Stimulated activated naive CD8-positive, alpha-beta T cell treated with anti-CD3 and anti-CD28 coated beads, Interleukin-15, amount 100 ng/mL, for 72 hours (primary cell): ENCODE measurements around the gene MRPS18B.

Source experiments
- ATAC-seq: fragments of 150-1000 bp; cut with Tn5 transposase; 2 replicates; pipeline ENCODE4 v1.10.0; 2021; ENCODE audit warnings: mild to moderate bottlenecking, moderate library complexity
- DNase-seq, 2 donors: peaks; one replicate each; pipeline ENCODE4 v3.0.0; 2021 to 2022
- H3K27ac Mint-ChIP-seq, 2 donors: one replicate each; pipeline ENCODE4 v1.8.0; 2022; ENCODE audit warnings: mild to moderate bottlenecking in 2 of 2, mixed read lengths in 2 of 2, moderate library complexity in 2 of 2
- H3K27me3 Mint-ChIP-seq: one replicate; pipeline ENCODE4 v1.8.0; 2022; ENCODE audit warnings: mixed read lengths
- H3K4me1 Mint-ChIP-seq: one replicate; pipeline ENCODE4 v1.8.0; 2022; ENCODE audit warnings: mild to moderate bottlenecking, mixed read lengths
- H3K4me3 Mint-ChIP-seq, 2 donors: one replicate each; pipeline ENCODE4 v1.8.0; 2022; ENCODE audit warnings: mild to moderate bottlenecking in 2 of 2, mixed read lengths in 2 of 2, moderate library complexity in 1 of 2
- H3K9me3 Mint-ChIP-seq, 2 donors: one replicate each; pipeline ENCODE4 v1.8.0; 2022; ENCODE audit warnings: mixed read lengths in 2 of 2

MRPS18B gene

DNA sequence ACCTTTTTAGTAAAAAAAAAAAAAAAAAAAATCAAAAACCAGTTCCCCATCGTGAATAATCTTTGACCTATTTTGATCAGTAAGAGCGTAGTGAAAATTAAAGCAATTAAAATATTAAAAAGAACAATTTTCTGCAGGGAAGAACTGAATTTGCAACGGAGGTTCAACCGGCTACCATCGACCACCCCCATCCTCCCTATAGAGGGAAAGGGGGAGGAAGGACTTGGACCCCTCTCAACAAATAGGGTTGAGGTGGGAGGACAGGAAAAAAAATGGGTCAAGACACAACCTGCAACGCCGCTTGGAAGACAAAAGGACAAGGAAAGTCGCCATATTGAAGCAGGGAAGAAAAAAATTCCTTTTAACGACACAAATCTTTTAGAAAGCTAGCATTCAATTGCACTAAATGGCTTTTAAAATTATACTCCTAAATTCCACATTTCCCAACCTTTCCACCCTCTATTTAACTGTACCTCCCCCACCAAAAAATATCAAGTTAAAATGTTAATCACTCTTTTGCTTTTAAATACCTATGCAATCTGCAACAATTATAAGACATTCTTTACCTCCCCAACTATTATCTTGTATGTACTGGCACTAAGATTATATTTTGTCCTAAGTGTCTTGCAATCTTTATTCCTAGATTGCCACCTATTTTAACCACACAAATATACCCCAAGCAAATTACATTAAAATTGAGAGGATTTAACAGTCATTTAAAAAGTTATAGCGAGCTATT is 2.3 kb upstream of the MRPS18B start:
- Mint-ChIP-seq H3K27me3 (no peaks in the 10 kb centered on the region), H3K9me3 (no peaks in the 10 kb centered on the region), H3K27ac (peak overlapping the region; percentile 100), H3K4me3 (peak overlapping the region; percentile 91 to 93), H3K4me1 (peaks cover 84% of the 10 kb centered on the region)
- ATAC-seq (no peak), DNase-seq (peak; percentile 53 to 67)

DNA sequence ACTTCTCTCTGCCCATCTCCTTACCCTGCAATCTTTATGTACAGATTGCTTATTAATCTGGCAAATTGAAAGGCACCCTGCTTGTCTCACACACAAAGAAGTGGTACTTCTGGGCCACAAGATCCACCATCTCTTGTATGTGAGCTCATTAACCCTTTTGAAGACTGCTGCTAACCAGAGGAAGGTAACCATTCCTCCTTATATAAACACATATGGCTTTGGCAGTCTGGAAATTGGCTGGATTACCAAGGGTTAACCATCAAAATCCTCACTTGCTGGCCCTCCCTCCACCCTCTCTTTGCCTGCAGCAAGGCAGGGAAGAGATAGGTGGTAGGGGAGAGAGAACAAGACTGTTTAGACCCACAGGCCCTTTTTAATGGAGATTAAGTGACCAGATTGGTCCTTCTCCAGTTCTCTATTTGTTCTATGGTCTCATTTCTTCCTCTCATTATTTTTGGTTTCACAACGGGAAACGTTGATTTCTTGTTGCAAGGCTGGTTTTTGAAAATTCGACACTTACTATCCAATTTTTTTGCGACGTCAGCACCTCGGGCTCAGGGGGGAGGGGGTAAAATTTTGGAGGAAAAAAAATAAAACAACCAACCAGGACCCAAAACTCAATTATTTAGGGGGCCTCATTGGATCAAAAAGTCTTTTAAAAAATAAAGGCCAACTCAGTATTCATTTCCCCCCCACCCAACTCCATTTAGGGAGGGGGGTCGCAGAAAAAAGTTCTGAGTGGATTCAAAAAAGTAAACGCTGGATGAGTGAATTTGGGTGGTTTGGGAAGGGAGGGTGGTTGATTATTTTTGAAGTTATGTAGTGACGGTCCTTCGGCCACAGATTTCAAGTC is 1.5 kb upstream of the MRPS18B start:
- H3K27me3 Mint-ChIP-seq: no peaks in the 10 kb centered on the region
- H3K27ac Mint-ChIP-seq: peak overlapping the region; percentile 100
- peak overlapping the region; percentile 91 to 93 for H3K4me3 Mint-ChIP-seq
- H3K4me1 Mint-ChIP-seq: peaks cover 76% of the 10 kb centered on the region
- DNase-seq (peak; percentile 44 to 68), ATAC-seq (no peak)
- H3K9me3 Mint-ChIP-seq: no peaks in the 10 kb centered on the region

DNA sequence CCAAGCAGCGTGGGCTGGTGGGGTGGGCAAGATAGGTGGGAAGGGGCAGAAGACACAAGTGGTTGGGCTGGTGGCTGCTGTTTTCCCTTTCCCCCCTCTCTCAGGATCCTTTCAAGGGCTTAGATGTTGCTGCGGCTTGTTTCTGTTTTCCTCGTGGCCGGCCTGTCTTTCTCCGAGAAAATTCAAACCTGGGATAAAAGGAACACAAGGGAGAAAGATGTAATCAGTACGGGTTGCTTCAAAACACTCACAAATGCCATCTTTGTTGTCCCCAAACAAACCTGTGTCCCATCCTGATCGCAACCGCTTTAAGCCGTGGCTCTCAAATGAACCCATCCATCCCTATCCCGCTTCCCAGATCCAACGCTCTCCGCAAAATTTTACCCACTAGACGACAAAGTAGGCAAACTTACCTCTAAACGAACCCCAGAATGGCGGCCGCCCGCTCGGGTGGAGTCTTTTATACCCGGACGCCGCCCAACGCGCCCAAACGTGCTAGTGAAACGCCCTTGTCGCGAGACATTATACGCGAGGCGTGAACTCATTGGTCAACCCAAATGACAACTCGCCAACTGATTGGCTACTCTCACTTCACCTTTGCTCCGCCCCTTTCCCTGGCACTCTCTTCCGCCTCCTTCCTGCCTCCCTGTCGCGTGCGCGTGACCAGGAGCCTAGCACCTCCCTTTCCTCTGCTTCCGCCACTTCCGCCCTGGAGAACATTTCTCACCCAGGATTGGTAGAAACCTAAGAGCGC is 652 bp upstream of the MRPS18B start, which contains the start of gene PPP1R10:
TSS of gene PPP1R10 (minus strand) at position 433 of the 754 bp plus-strand sequence. CDS start 7,299 bp downstream, outside the sequence.
- Mint-ChIP-seq H3K27ac (peak within 1 kb of the TSS; percentile 100), H3K4me3 (peak within 1 kb of the TSS; percentile 91 to 93)
- ATAC-seq: peak; percentile 84

DNA sequence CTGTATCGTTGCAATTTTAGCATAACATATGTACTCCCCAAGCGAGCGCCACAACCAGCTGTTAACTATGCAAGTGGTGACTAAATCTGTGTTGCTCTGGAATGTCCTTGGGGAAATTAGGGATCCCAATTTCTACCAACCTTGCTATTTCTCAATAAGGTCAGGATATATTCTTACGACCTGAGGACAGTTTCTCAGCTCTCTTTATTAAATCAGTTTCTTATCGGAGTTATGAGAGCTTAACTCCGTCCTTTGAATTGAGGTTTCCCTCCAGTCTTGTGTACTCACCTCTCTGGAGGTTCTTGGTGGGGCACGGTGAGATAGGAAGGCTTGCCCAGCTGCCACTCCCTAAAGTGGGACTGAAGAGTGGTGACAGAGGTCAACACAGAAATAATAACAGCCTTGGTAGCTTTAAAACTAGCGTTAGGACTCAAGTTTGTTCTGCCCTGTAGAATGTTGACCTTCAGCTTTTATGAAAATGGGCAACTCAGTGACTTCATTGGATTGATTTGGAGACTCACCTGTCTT is 694 bp downstream of the MRPS18B start:
- Mint-ChIP-seq H3K27me3 (no peaks in the 10 kb centered on the region), H3K4me3 (peak overlapping the region; percentile 91 to 93), H3K4me1 (peaks cover 67% of the 10 kb centered on the region), H3K9me3 (no peaks in the 10 kb centered on the region), H3K27ac (peak overlapping the region; percentile 100)
- no peak for ATAC-seq
- DNase-seq: no peak

More for the DNA sequence above, 652 bp upstream of the MRPS18B start, which contains the start of gene PPP1R10:
- peak; percentile 99 to 100 for DNase-seq
- Mint-ChIP-seq H3K27me3 (no peaks in the 10 kb centered on the region), H3K9me3 (no peaks in the 10 kb centered on the region), H3K4me1 (peaks cover 74% of the 10 kb centered on the region)

DNA sequence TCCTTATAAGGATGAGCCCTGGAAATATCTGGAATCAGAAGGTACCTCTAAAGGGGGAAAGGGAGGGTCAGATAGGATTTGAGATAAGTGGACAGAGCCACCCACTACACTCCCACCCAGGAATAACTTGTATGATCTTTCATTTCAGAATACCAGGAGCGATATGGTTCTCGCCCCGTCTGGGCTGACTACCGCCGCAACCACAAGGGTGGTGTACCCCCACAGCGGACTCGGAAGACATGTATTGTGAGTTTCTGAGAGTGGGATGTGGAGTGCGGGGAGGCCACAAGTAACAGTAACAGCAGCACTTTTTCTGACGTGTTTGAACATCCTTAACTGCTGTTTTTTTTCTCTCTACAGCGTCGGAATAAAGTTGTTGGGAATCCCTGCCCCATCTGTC is 1.9 kb downstream of the MRPS18B start:
- Mint-ChIP-seq H3K9me3 (no peaks in the 10 kb centered on the region), H3K27ac (peak overlapping the region in 1 of 2 donors; percentile 42), H3K4me1 (peaks cover 55% of the 10 kb centered on the region), H3K4me3 (peak overlapping the region; percentile 91 to 93), H3K27me3 (no peaks in the 10 kb centered on the region)
- ATAC-seq (no peak), DNase-seq (no peak)

DNA sequence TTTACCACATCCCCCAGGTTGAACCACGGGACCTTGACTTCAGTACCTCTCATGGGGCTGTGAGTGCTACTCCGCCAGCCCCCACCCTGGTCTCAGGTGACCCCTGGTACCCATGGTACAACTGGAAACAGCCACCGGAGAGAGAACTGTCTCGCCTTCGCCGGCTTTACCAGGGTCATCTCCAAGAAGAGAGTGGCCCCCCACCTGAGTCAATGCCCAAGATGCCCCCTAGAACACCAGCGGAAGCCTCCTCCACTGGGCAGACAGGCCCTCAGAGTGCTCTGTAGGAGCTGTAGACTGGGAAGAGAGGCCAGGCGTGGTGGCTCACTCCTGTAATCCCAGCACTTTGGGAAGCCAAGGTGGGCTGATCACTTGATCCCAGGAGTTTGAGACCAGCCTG is 7.9 kb downstream of the MRPS18B start:
- H3K27me3 Mint-ChIP-seq: no peaks in the 10 kb centered on the region
- H3K4me1 Mint-ChIP-seq: peaks cover 45% of the 10 kb centered on the region
- DNase-seq (no peak), ATAC-seq (no peak)
- no peaks in the 10 kb centered on the region for H3K9me3 Mint-ChIP-seq
- H3K4me3 Mint-ChIP-seq: no peak overlapping the region
- H3K27ac Mint-ChIP-seq: peak overlapping the region in 1 of 2 donors; percentile 28

DNA sequence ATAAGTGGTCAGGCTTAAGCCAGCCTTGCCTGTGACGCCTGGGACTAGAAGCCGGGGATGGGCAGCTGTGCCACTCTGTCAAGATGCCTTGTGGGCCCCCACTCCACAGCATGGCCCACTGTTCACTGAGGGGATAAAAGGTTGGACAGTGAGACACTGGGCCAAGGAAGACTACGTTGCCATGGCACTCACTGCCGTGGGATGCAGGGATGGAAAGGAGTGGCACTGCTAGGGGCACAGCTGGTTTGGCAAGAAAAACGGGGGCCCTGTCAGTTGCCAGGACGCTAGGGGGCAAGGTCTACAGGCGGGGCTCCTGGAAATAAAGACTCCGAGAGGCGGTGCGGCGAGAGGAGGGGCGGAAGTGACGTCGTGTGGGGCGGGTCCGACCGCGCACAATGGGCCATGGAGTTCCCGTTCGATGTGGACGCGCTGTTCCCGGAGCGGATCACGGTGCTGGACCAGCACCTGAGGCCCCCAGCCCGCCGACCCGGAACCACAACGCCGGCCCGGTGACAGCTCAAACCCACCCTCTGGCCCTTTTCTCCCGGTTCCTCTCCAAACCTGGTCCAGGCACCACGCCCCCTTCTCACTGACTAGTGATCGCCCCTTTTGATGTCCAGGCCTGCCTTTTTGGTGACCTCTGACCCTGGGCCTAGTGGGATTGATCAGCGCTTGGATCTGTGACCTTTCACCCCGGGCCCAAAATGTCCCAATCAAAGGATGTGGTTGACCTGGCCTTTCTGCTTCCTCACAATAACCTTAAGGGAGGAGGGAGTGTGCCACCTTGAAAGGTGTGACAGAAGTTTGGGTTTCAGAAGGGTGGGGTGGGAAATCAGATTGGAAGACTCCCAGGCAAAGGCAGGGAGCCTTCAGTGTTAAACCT is 9.1 kb downstream of the MRPS18B start, which contains the start of gene ATAT1:
TSS of gene ATAT1 (plus strand) at position 391 of the 883 bp plus-strand sequence.
- Mint-ChIP-seq H3K4me3 (peak within 1 kb of the TSS; percentile 95 to 96), H3K4me1 (peaks cover 40% of the 10 kb centered on the region), H3K27me3 (no peaks in the 10 kb centered on the region), H3K27ac (peak within 1 kb of the TSS; percentile 97 to 98), H3K9me3 (no peaks in the 10 kb centered on the region)
- peak; percentile 80 to 83 for DNase-seq
- peak; percentile 98 for ATAC-seq

DNA sequence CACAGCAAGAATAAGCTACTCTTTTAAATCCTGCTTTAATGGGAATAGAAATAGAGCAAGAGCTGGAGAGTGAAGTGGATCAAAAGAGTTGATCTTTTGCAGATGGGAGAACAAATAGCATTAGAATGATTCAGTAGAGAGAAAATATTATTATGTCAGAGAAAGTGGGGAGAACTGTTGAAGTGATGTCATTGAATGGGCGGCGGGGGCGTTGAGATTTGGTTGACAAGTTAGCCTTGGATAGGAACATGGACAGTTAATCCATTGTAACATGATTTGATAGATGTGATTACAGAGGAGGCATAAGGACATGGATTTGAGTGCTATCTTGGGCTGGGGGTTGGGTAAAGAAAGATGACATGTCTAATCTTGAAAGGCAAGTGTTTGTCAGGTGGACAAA is 18.2 kb downstream of the MRPS18B start:
- Mint-ChIP-seq H3K4me1 (peaks cover 7% of the 10 kb centered on the region), H3K27ac (peak overlapping the region in 1 of 2 donors; percentile 17), H3K27me3 (no peaks in the 10 kb centered on the region), H3K9me3 (no peaks in the 10 kb centered on the region), H3K4me3 (no peak overlapping the region)
- no peak for DNase-seq
- ATAC-seq: no peak

DNA sequence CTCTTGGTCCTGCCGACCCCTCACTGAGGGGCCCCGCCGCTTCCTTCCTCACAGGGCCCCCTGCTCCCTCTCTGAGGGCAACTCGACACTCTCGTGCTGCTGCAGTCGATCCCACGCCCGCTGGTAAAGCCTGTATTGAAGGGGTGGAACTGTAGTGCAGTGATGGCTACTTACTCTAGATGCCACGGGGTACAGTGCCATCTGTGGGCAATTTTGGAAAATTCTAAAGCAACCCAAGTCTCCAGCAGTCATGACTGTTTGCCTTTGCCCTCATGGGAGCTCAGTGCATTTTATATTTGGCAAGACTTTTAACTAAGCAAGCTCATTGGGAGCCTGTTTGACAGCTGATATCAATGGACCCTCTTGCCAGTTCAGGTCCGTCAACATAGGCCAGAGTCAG is 22.8 kb downstream of the MRPS18B start:
- no peak overlapping the region for H3K4me3 Mint-ChIP-seq
- H3K4me1 Mint-ChIP-seq: peaks cover 21% of the 10 kb centered on the region
- ATAC-seq (peak; percentile 64), DNase-seq (no peak)
- peak overlapping the region in 1 of 2 donors; percentile 84 for H3K27ac Mint-ChIP-seq
- H3K27me3 Mint-ChIP-seq: no peaks in the 10 kb centered on the region
- no peaks in the 10 kb centered on the region for H3K9me3 Mint-ChIP-seq

DNA sequence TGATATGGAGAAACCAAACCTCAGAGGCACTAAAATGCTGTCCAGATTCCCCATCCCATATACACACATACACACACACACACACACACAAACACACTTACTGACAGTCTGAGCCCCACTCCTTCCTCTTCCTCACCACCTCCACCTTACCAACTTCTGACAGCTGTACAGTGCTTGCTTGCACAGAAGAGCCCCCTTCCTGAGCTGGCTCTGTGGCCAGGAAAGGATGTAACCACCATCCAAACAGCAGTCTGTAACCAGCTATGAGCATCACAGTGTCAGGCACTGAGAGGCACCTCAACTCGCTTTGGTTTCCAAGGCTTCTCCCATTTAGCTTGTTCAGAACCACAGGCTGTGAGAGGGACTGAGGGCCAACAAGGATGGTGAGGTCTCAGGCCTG is 23.4 kb downstream of the MRPS18B start:
- DNase-seq (no peak), ATAC-seq (peak; percentile 58)
- no peaks in the 10 kb centered on the region for H3K27me3 Mint-ChIP-seq
- H3K9me3 Mint-ChIP-seq: no peaks in the 10 kb centered on the region
- H3K27ac Mint-ChIP-seq: peak overlapping the region in 1 of 2 donors; percentile 74
- H3K4me3 Mint-ChIP-seq: no peak overlapping the region
- peaks cover 27% of the 10 kb centered on the region for H3K4me1 Mint-ChIP-seq

DNA sequence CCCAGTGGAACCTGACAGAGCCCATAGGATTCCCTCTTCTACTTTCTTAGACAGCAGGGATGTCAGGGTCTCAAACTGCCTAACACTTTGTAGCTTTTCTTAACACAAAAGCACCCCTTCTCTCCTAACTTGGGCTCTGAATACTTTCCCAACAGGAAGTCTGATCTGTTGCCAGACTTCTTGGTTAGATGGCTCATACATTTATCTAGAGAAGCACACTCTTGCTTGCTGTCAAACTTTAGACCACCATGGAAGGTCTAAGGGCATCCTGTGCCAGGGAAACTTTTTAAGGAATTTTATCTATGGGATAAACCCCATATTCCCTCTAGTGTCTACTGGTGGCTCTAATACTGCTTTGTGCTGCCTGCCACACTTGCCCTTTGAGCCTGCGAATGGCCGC is 26.0 kb downstream of the MRPS18B start:
- Mint-ChIP-seq H3K4me3 (no peak overlapping the region), H3K9me3 (no peaks in the 10 kb centered on the region), H3K27me3 (no peaks in the 10 kb centered on the region), H3K27ac (no peak overlapping the region), H3K4me1 (peaks cover 35% of the 10 kb centered on the region)
- DNase-seq: no peak
- no peak for ATAC-seq

DNA sequence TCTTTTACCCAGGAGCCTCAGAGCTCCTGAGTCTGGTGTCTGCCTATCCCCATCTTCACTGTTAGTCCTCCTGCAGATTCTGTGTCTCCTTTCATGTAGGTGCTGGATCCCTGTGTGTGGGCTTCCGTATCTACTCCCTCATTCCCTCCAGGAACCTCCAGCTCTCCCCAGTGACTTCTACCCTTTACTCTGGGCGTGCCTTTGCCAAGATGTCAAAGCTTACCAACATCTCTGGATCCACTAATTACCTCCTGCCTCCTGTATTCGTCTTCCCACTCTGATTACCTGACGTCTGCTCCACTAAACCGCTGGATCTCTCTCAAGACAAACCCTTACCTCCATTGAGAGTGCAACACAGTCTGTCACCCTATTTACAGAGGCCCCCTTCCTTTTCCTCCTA is 27.1 kb downstream of the MRPS18B start:
- H3K4me1 Mint-ChIP-seq: peaks cover 46% of the 10 kb centered on the region
- no peaks in the 10 kb centered on the region for H3K9me3 Mint-ChIP-seq
- H3K27me3 Mint-ChIP-seq: no peaks in the 10 kb centered on the region
- ATAC-seq: no peak
- H3K27ac Mint-ChIP-seq: no peak overlapping the region
- H3K4me3 Mint-ChIP-seq: no peak overlapping the region
- no peak for DNase-seq

DNA sequence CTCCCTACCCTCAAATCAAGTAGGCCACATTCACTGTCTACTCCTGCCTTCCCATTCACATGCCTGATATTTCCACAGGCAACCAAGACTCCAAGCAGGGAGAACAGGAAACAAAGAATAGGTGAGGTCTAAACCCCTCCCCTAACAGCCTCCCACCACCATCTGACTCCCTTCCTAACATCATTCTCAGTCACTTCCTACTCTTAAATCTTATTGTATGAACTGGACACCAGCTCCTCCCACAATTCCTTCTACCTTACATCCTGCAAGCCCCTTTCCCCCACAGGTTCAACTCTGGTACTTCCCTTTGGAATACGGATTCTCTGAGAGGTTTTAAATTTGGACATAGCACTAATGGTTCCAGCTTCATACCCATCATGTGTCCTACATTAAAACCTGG is 28.3 kb downstream of the MRPS18B start:
- no peaks in the 10 kb centered on the region for H3K27me3 Mint-ChIP-seq
- no peak overlapping the region for H3K27ac Mint-ChIP-seq
- H3K4me1 Mint-ChIP-seq: peaks cover 37% of the 10 kb centered on the region
- DNase-seq: no peak
- H3K4me3 Mint-ChIP-seq: peak overlapping the region; percentile 91
- H3K9me3 Mint-ChIP-seq: no peaks in the 10 kb centered on the region
- ATAC-seq: no peak
